SK-N-SH (cell line): ENCODE measurements around the gene DSTN. TPM values are rescaled to one million over a fixed set of nuclear protein-coding genes. Genes with fewer than 3 reads are reported as not detected.

Experiments used
- CTCF ChIA-PET: fragments of 300-600, 350-600 bp; formaldehyde crosslinking; extraction: SDS; loops from one replicate; lab custom pipeline; 2021; lab: Yijun Ruan, JAX
- POLR2A ChIA-PET: fragments of 350-600 bp; sonication (Branson Sonifier 250); formaldehyde crosslinking; extraction: SDS; loops from one replicate; lab custom pipeline; 2020; ENCODE audit warnings: antibody characterized with exemption, inconsistent platforms; lab: Yijun Ruan, JAX
- DNase-seq: peaks from one replicate; pipeline ENCODE4 v3.0.0; 2012
- H2AFZ ChIP-seq: fragments of 200-600 bp; sonication (generic); 2 replicates; pipeline ENCODE4 v1.8.1; 2016; ENCODE audit warnings: antibody characterized with exemption, mild to moderate bottlenecking, low read depth
- H3F3A ChIP-seq: fragments of 200-600 bp; sonication (generic); replicated peaks from 2 replicates; pipeline ENCODE3; 2016; ENCODE audit warnings: antibody characterized with exemption, mild to moderate bottlenecking; ENCODE audit not compliant: insufficient read depth
- H3K27ac ChIP-seq, 2 experiments: fragments of 200-500 bp in 1 of 2; fragments of 200-600 bp in 1 of 2; sonication (Bioruptor generic) in 1 of 2; sonication (generic), shearing (Covaris generic) in 1 of 2; 2 replicates each; pipeline versions ENCODE4 v1.5.1 to v1.6.1; 2014 to 2016; ENCODE audit warnings: low read depth in 2 of 2, inconsistent platforms in 1 of 2, low read length in 1 of 2, mild to moderate bottlenecking in 1 of 2, mixed read lengths in 1 of 2
- H3K27me3 ChIP-seq: fragments of 200-600 bp; sonication (generic), shearing (Covaris generic); 2 replicates; pipeline ENCODE4 v1.6.1; 2016; ENCODE audit warnings: mixed run types; ENCODE audit not compliant: insufficient read depth
- H3K36me3 ChIP-seq, 2 experiments: fragments of 200-500 bp in 1 of 2; fragments of 200-600 bp in 1 of 2; sonication (Bioruptor generic) in 1 of 2; sonication (generic) in 1 of 2; replicated peaks in 1 of 2; 2 replicates each; pipeline versions ENCODE3 to v1.5.1; 2014 to 2016; ENCODE audit warnings: low read length in 1 of 2, mild to moderate bottlenecking in 1 of 2; ENCODE audit not compliant: insufficient read depth in 2 of 2, control insufficient read depth in 1 of 2
- H3K4me1 ChIP-seq, 2 experiments: fragments of 200-500 bp in 1 of 2; fragments of 200-600 bp in 1 of 2; sonication (Bioruptor generic) in 1 of 2; sonication (generic), shearing (Covaris generic) in 1 of 2; 2 replicates each; pipeline versions ENCODE4 v1.5.1 to v1.6.1; 2014 to 2016; ENCODE audit warnings: low read depth in 1 of 2, low read length in 1 of 2, mixed run types in 1 of 2; ENCODE audit not compliant: insufficient read depth in 2 of 2, control insufficient read depth in 1 of 2
- H3K4me2 ChIP-seq: fragments of 200-600 bp; sonication (generic), shearing (Covaris generic); 2 replicates; pipeline ENCODE4 v1.6.1; 2017; ENCODE audit warnings: mixed run types
- H3K4me3 ChIP-seq, 2 experiments: fragments of 200-500 bp in 1 of 2; fragments of 200-600 bp in 1 of 2; sonication (Bioruptor generic) in 1 of 2; sonication (generic), shearing (Covaris generic) in 1 of 2; 2 replicates each; pipeline versions ENCODE4 v1.5.1 to v1.8.1; 2014 to 2016; ENCODE audit warnings: low read depth in 2 of 2, inconsistent platforms in 1 of 2, low read length in 1 of 2, mild to moderate bottlenecking in 1 of 2, mixed read lengths in 1 of 2, moderate library complexity in 1 of 2
- H3K79me2 ChIP-seq: fragments of 200-600 bp; sonication (generic); 2 replicates; pipeline ENCODE4 v1.8.1; 2017; ENCODE audit warnings: mild to moderate bottlenecking; ENCODE audit not compliant: insufficient read depth
- H3K9ac ChIP-seq: fragments of 200-600 bp; sonication (generic); 2 replicates; pipeline ENCODE4 v1.6.1; 2017; ENCODE audit warnings: mixed run types
- H3K9me2 ChIP-seq: fragments of 200-600 bp; sonication (generic); 2 replicates; pipeline ENCODE4 v1.6.1; 2017; ENCODE audit warnings: mixed run types
- H3K9me3 ChIP-seq: fragments of 200-600 bp; sonication (generic); 2 replicates; pipeline ENCODE4 v1.6.1; 2017; ENCODE audit warnings: mixed run types, mild to moderate bottlenecking, moderate library complexity
- H4K20me1 ChIP-seq: fragments of 200-600 bp; sonication (generic); 2 replicates; pipeline ENCODE4 v1.6.1; 2017; ENCODE audit warnings: mild to moderate bottlenecking, mixed run types; ENCODE audit not compliant: insufficient read depth
- EZH2phosphoT487 ChIP-seq: fragments of 200-600 bp; sonication (generic); IDR thresholded peaks from 2 replicates; pipeline ENCODE4 v1.6.1; 2017; ENCODE audit warnings: low read depth, mixed run types, mild to moderate bottlenecking, antibody characterized with exemption, moderate library complexity, borderline replicate concordance
- FOSL2 ChIP-seq: IDR thresholded peaks from 2 replicates; pipeline ENCODE4 v1.4.0; 2012; ENCODE audit warnings: low read depth, mild to moderate bottlenecking, moderate library complexity, borderline replicate concordance
- FOXJ3 ChIP-seq: sonication (generic); formaldehyde crosslinking; IDR thresholded peaks from 2 replicates; pipeline ENCODE4 v1.5.1; 2020; ENCODE audit warnings: mild to moderate bottlenecking, missing genetic modification reagents
- GABPA ChIP-seq: IDR thresholded peaks from 2 replicates; pipeline ENCODE4 v1.4.0; 2012; ENCODE audit warnings: low read depth, mild to moderate bottlenecking
- MXI1 ChIP-seq: IDR thresholded peaks from 2 replicates; pipeline ENCODE4 v1.6.1; 2012; ENCODE audit warnings: mild to moderate bottlenecking, low read depth, low read length, improper control_type of control experiment
- NFIC ChIP-seq: IDR thresholded peaks from 2 replicates; pipeline ENCODE4 v1.4.0; 2012; ENCODE audit warnings: borderline replicate concordance
- PBX3 ChIP-seq: IDR thresholded peaks from 2 replicates; pipeline ENCODE4; 2012
- RCOR1 ChIP-seq: fragments of 150-350 bp; IDR thresholded peaks from 2 replicates; pipeline ENCODE4 v1.6.1; 2017; ENCODE audit warnings: antibody characterized with exemption, low read length
- RFX5 ChIP-seq: IDR thresholded peaks from 2 replicates; pipeline ENCODE4 v1.6.1; 2012; ENCODE audit warnings: mild to moderate bottlenecking, improper control_type of control experiment, low read length
- RXRA ChIP-seq: IDR thresholded peaks from 2 replicates; pipeline ENCODE4 v1.4.0; 2012; ENCODE audit warnings: low read depth, mild to moderate bottlenecking, borderline replicate concordance
- SIN3A ChIP-seq: IDR thresholded peaks from 2 replicates; pipeline ENCODE4 v1.6.1; 2012; ENCODE audit warnings: low read depth, mild to moderate bottlenecking, low read length, moderate library complexity, borderline replicate concordance
- SMC3 ChIP-seq: IDR thresholded peaks from 2 replicates; pipeline ENCODE4 v1.6.1; 2012; ENCODE audit warnings: low read depth, low read length, improper control_type of control experiment
- TCF12 ChIP-seq: IDR thresholded peaks from 2 replicates; pipeline ENCODE4 v1.4.0; 2012
- YY1 ChIP-seq: IDR thresholded peaks from 2 replicates; pipeline ENCODE4 v1.4.0; 2012; ENCODE audit warnings: low read depth, mild to moderate bottlenecking
- WGBS: methylation state at CpG from one replicate; pipeline ENCODE4 v1.1.6; 2017; ENCODE audit warnings: low lambda C conversion rate; 5-methylcytosine and 5-hydroxymethylcytosine counted together
- polyA plus RNA-seq, 3 experiments: library from polyadenylated mRNA; depleted of rRNA; stranded (reverse); fragments of >200 nt; gene quantifications; 2 replicates each; pipeline ENCODE4 v1.2.3, GENCODE V29; 2012
- TF ChIP-seq, protein P1 (sequence below): fragments of 200-600 bp; sonication (generic); IDR thresholded peaks from 2 replicates; pipeline ENCODE4 v1.6.1; 2017; ENCODE audit warnings: antibody characterized with exemption, mild to moderate bottlenecking, moderate library complexity
- TF ChIP-seq, protein P2 (sequence below): IDR thresholded peaks from 2 replicates; pipeline ENCODE4 v1.4.0; 2012; ENCODE audit warnings: low read depth, borderline replicate concordance
- TF ChIP-seq, protein P3 (sequence below): IDR thresholded peaks from 2 replicates; pipeline ENCODE4 v1.4.0; 2012; ENCODE audit warnings: low read depth
- TF ChIP-seq, protein P4 (sequence below): IDR thresholded peaks from 2 replicates; pipeline ENCODE4 v1.6.1; 2012; ENCODE audit warnings: mild to moderate bottlenecking, low read depth, low read length, moderate library complexity
- TF ChIP-seq, protein P5 (sequence below): IDR thresholded peaks from 2 replicates; pipeline ENCODE4 v1.4.0; 2012; ENCODE audit warnings: low read depth, borderline replicate concordance

The DSTN gene
- polyA plus RNA-seq, 1 of the 3 experiments (the other 2 are of a cell fraction) = 167 TPM

DNA sequence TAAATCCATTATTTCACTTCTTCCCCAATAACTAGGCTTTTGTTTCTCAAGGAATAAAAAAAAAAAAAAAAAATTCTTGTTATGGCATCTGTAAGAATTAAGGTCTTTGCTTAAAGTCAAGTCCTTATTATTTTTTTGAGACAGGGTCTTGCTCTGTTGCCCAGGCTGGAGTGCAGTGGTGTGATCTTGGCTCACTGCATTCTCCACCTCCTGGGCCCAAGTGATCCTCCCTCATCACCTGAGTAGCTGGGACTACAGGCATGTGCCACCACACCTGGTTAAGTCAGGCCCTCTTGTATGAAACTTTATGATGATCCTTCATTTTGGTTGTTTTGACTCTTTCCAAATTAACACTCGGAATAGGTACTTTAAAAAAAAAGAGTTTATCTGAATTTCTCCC is 17.3 kb downstream of the DSTN start:
- no peaks in the 10 kb centered on the region for H3K9me2 ChIP-seq
- peaks cover 2 to 42% of the 10 kb centered on the region in 2 experiments for H3K36me3 ChIP-seq
- ChIA-PET POLR2A (no interaction called here), CTCF (interaction anchor here (1.5 kb wide), 1 partner anchor 13 kb away, joined by 4 read pairs; no protein-coding TSS in a partner anchor)
- no peak overlapping the region for H2AFZ ChIP-seq
- H3K79me2 ChIP-seq = peaks cover 100% of the 10 kb centered on the region
- no peak overlapping the region for H3K9ac ChIP-seq
- H3K4me1 ChIP-seq = peaks cover 3 to 12% of the 10 kb centered on the region in 2 experiments; a peak in 2 of 4 replicates
- H3K27me3 ChIP-seq = no peaks in the 10 kb centered on the region
- no peaks in the 10 kb centered on the region for H3K9me3 ChIP-seq
- H3K4me2 ChIP-seq = no peak overlapping the region
- H4K20me1 ChIP-seq = peaks cover 99% of the 10 kb centered on the region
- no peak overlapping the region for H3K4me3 ChIP-seq
- H3F3A ChIP-seq = peaks cover 14% of the 10 kb centered on the region
- DNase-seq = no peak
- WGBS = 92% methylated on average over 1 of the region's 1 CpG
- no peak overlapping the region for H3K27ac ChIP-seq
- TF ChIP-seq FOSL2 = no peak
- TF ChIP-seq, protein P1, sequence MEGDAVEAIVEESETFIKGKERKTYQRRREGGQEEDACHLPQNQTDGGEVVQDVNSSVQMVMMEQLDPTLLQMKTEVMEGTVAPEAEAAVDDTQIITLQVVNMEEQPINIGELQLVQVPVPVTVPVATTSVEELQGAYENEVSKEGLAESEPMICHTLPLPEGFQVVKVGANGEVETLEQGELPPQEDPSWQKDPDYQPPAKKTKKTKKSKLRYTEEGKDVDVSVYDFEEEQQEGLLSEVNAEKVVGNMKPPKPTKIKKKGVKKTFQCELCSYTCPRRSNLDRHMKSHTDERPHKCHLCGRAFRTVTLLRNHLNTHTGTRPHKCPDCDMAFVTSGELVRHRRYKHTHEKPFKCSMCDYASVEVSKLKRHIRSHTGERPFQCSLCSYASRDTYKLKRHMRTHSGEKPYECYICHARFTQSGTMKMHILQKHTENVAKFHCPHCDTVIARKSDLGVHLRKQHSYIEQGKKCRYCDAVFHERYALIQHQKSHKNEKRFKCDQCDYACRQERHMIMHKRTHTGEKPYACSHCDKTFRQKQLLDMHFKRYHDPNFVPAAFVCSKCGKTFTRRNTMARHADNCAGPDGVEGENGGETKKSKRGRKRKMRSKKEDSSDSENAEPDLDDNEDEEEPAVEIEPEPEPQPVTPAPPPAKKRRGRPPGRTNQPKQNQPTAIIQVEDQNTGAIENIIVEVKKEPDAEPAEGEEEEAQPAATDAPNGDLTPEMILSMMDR = no peak
- TF ChIP-seq NFIC = no peak
- no peak for TF ChIP-seq RFX5
- no peak for TF ChIP-seq FOXJ3 (CRISPR knock-in tag)
- TF ChIP-seq TCF12 = no peak
- TF ChIP-seq, protein P2, sequence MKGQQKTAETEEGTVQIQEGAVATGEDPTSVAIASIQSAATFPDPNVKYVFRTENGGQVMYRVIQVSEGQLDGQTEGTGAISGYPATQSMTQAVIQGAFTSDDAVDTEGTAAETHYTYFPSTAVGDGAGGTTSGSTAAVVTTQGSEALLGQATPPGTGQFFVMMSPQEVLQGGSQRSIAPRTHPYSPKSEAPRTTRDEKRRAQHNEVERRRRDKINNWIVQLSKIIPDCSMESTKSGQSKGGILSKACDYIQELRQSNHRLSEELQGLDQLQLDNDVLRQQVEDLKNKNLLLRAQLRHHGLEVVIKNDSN = no peak
- TF ChIP-seq MXI1 = no peak
- no peak for TF ChIP-seq PBX3
- no peak for TF ChIP-seq GABPA
- TF ChIP-seq, protein P3, sequence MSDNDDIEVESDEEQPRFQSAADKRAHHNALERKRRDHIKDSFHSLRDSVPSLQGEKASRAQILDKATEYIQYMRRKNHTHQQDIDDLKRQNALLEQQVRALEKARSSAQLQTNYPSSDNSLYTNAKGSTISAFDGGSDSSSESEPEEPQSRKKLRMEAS = no peak
- no peak for TF ChIP-seq YY1

- Histone ChIP-seq H3K9me3 (no peaks in the 10 kb centered on the region), H3K4me2 (no peak overlapping the region), H3F3A (peaks cover 11% of the 10 kb centered on the region), H3K79me2 (peaks cover 100% of the 10 kb centered on the region), H2AFZ (no peak overlapping the region), H3K36me3 (peaks cover 5 to 47% of the 10 kb centered on the region in 2 experiments), H3K4me3 (no peak overlapping the region), H3K9me2 (no peaks in the 10 kb centered on the region), H3K27ac (no peak overlapping the region), H4K20me1 (peaks cover 99% of the 10 kb centered on the region), H3K9ac (no peak overlapping the region), H3K4me1 (peaks cover 3 to 12% of the 10 kb centered on the region in 2 experiments; a peak in 2 of 4 replicates), H3K27me3 (no peaks in the 10 kb centered on the region)
- ChIA-PET CTCF (interaction anchor here (1.5 kb wide), 1 partner anchor 12 kb away, joined by 4 read pairs; no protein-coding TSS in a partner anchor), POLR2A (no interaction called here)
- DNase-seq = no peak
- 88% methylated on average over 3 of the region's 3 CpGs for WGBS
- TF ChIP-seq, protein P4, sequence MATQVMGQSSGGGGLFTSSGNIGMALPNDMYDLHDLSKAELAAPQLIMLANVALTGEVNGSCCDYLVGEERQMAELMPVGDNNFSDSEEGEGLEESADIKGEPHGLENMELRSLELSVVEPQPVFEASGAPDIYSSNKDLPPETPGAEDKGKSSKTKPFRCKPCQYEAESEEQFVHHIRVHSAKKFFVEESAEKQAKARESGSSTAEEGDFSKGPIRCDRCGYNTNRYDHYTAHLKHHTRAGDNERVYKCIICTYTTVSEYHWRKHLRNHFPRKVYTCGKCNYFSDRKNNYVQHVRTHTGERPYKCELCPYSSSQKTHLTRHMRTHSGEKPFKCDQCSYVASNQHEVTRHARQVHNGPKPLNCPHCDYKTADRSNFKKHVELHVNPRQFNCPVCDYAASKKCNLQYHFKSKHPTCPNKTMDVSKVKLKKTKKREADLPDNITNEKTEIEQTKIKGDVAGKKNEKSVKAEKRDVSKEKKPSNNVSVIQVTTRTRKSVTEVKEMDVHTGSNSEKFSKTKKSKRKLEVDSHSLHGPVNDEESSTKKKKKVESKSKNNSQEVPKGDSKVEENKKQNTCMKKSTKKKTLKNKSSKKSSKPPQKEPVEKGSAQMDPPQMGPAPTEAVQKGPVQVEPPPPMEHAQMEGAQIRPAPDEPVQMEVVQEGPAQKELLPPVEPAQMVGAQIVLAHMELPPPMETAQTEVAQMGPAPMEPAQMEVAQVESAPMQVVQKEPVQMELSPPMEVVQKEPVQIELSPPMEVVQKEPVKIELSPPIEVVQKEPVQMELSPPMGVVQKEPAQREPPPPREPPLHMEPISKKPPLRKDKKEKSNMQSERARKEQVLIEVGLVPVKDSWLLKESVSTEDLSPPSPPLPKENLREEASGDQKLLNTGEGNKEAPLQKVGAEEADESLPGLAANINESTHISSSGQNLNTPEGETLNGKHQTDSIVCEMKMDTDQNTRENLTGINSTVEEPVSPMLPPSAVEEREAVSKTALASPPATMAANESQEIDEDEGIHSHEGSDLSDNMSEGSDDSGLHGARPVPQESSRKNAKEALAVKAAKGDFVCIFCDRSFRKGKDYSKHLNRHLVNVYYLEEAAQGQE = no peak
- no peak for TF ChIP-seq SMC3
- TF ChIP-seq, protein P5, sequence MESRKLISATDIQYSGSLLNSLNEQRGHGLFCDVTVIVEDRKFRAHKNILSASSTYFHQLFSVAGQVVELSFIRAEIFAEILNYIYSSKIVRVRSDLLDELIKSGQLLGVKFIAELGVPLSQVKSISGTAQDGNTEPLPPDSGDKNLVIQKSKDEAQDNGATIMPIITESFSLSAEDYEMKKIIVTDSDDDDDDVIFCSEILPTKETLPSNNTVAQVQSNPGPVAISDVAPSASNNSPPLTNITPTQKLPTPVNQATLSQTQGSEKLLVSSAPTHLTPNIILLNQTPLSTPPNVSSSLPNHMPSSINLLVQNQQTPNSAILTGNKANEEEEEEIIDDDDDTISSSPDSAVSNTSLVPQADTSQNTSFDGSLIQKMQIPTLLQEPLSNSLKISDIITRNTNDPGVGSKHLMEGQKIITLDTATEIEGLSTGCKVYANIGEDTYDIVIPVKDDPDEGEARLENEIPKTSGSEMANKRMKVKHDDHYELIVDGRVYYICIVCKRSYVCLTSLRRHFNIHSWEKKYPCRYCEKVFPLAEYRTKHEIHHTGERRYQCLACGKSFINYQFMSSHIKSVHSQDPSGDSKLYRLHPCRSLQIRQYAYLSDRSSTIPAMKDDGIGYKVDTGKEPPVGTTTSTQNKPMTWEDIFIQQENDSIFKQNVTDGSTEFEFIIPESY = no peak
- no peak for TF ChIP-seq EZH2phosphoT487
- TF ChIP-seq RCOR1 = no peak
- no peak for TF ChIP-seq YY1
- no peak for TF ChIP-seq SIN3A
- TF ChIP-seq RXRA = no peak
Measured at GRCh38 chr20:17587824-17588223, 17.9 kb downstream of the DSTN start.
